PC-3 (cell line): ENCODE measurements around the gene ELAVL4. TPM values are rescaled to one million over a fixed set of nuclear protein-coding genes. Genes with fewer than 3 reads are reported as not detected.

Source experiments
- ATAC-seq: fragments of 200-7000 bp; cut with Tn5 transposase; 2 replicates; pipeline ENCODE4 v1.9.1; 2020; ENCODE audit warnings: mild to moderate bottlenecking, moderate library complexity
- BruUV-seq: library from RNA; stranded (reverse); fragments of 400-500 nt; replicated peaks from 2 replicates; lab custom pipeline; 2021; lab: Mats Ljungman, UMichigan
- CTCF ChIA-PET: fragments of 300-600 bp; sonication (Branson Sonifier 250); formaldehyde crosslinking; loops from one replicate; lab custom pipeline; 2022; ENCODE audit warnings: antibody characterized with exemption; lab: Charles Lee
- POLR2A ChIA-PET: fragments of 300-600 bp; sonication (Branson Sonifier 250); formaldehyde crosslinking; loops from one replicate; lab custom pipeline; 2022; ENCODE audit warnings: antibody characterized with exemption; ENCODE audit not compliant: unreplicated experiment; lab: Charles Lee
- DNase-seq: peaks from one replicate; pipeline ENCODE4 v3.0.0-alpha.2; 2015
- H2AFZ ChIP-seq: fragments of 300-600 bp; sonication (generic); 2 replicates; pipeline ENCODE4 v1.6.0; 2016; ENCODE audit warnings: antibody characterized with exemption, low read length
- H3F3A ChIP-seq: fragments of 300-600 bp; sonication (generic); one replicate; pipeline ENCODE4 v1.6.0; 2017; ENCODE audit warnings: antibody characterized with exemption, low read length, control low read depth, mild to moderate bottlenecking; ENCODE audit not compliant: unreplicated experiment
- H3K27ac ChIP-seq: fragments of 300-600 bp; sonication (generic); 2 replicates; pipeline ENCODE4 v1.5.1; 2016; ENCODE audit warnings: mild to moderate bottlenecking, low read length
- H3K27me3 ChIP-seq: fragments of 300-600 bp; sonication (generic); 2 replicates; pipeline ENCODE4 v1.6.1; 2016; ENCODE audit warnings: low read length, mixed read lengths
- H3K36me3 ChIP-seq: fragments of 300-600 bp; sonication (generic); 2 replicates; pipeline ENCODE4 v1.6.1; 2016; ENCODE audit warnings: low read depth, mixed run types, low read length, mixed read lengths
- H3K4me1 ChIP-seq: fragments of 300-600 bp; sonication (generic); 2 replicates; pipeline ENCODE4 v1.5.1; 2016; ENCODE audit warnings: low read length; ENCODE audit not compliant: insufficient read depth
- H3K4me2 ChIP-seq: fragments of 300-600 bp; sonication (generic); 2 replicates; pipeline ENCODE4 v1.6.0; 2016; ENCODE audit warnings: low read length
- H3K4me3 ChIP-seq: fragments of 300-600 bp; sonication (generic); 2 replicates; pipeline ENCODE4 v1.5.1; 2016; ENCODE audit warnings: mild to moderate bottlenecking, low read length, mixed read lengths
- H3K79me2 ChIP-seq: fragments of 300-600 bp; sonication (generic); 2 replicates; pipeline ENCODE4 v1.6.1; 2017; ENCODE audit warnings: low read length, mixed read lengths
- H3K9ac ChIP-seq: fragments of 300-600 bp; sonication (generic); 2 replicates; pipeline ENCODE4 v1.6.0; 2016; ENCODE audit warnings: mild to moderate bottlenecking, low read length
- H3K9me2 ChIP-seq: fragments of 300-600 bp; sonication (generic); replicated peaks from 2 replicates; pipeline ENCODE4 v1.6.1; 2016; ENCODE audit warnings: mixed run types, low read length, mixed read lengths
- H3K9me3 ChIP-seq: fragments of 300-600 bp; sonication (generic); 2 replicates; pipeline ENCODE4 v1.6.1; 2016; ENCODE audit warnings: low read length, mixed read lengths
- H4K20me1 ChIP-seq: fragments of 300-600 bp; sonication (generic); 2 replicates; pipeline ENCODE4 v1.6.1; 2016; ENCODE audit warnings: low read length, mixed read lengths
- EZH2 ChIP-seq: fragments of 300-600 bp; sonication (generic); IDR thresholded peaks from one replicate; pipeline ENCODE4 v1.6.1; 2017; ENCODE audit warnings: antibody characterized with exemption, mild to moderate bottlenecking, low read length; ENCODE audit not compliant: unreplicated experiment
- EZH2phosphoT487 ChIP-seq: fragments of 300-600 bp; sonication (generic); IDR thresholded peaks from 2 replicates; pipeline ENCODE4 v1.6.1; 2018; ENCODE audit warnings: mild to moderate bottlenecking, antibody characterized with exemption, low read length, borderline replicate concordance
- intact Hi-C: fragments of 100-400 bp; cut with micrococcal nuclease; formaldehyde crosslinking; loops from 2 replicates; pipeline ENCODE4 v1.9.0; 2023
- total RNA-seq: library from RNA; depleted of rRNA; stranded (reverse); fragments of >200 nt; gene quantifications from 2 replicates; pipeline ENCODE4 v1.2.3, GENCODE V29; 2014
- TF ChIP-seq, protein P1 (sequence below): fragments of 300-600 bp; sonication (generic); conservative IDR thresholded peaks from 2 replicates; pipeline ENCODE4 v1.5.1; 2017; ENCODE audit warnings: antibody characterized with exemption, low read depth, mild to moderate bottlenecking, low read length

The ELAVL4 gene
- total RNA-seq, 1 experiment from 2014 or later: not detected

DNA sequence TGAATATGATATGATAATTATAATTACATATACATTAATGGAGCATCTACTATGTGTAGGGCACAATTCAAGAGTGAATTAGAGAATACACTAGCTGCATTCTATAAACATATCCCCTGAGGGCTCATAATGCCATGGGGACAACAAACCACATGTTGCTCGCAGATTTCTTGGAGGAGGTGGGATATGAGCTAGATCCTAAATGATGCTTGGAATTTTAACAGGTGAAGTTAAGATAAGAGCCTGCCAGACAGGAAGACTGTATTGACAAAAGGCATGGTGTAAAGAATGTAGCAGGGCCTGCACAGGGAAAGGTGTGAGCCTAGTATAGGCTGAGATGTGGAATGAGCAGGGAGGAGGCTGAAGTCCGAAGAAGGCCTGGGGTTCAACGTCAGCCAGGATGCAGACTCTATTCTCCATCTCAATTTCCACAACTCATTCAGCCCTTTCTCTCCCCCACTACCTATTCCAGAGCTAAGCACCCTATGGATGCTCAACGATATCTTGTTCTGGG, 120.2 kb downstream of the ELAVL4 start:
- Histone ChIP-seq H3F3A (no peaks in the 10 kb centered on the region), H3K4me1 (no peaks in the 10 kb centered on the region), H3K9me3 (no peaks in the 10 kb centered on the region), H3K9me2 (no peaks in the 10 kb centered on the region), H3K27me3 (no peaks in the 10 kb centered on the region), H3K9ac (no peak overlapping the region), H3K79me2 (no peaks in the 10 kb centered on the region), H3K4me3 (no peak overlapping the region), H3K27ac (no peak overlapping the region), H3K36me3 (no peaks in the 10 kb centered on the region), H4K20me1 (no peaks in the 10 kb centered on the region), H2AFZ (no peak overlapping the region), H3K4me2 (no peak overlapping the region)
- TF ChIP-seq EZH2: no peak
- no peak for TF ChIP-seq EZH2phosphoT487
- peak; percentile 34 for DNase-seq
- CTCF ChIA-PET: no interaction called here
- intact Hi-C loops: no loop called here
- POLR2A ChIA-PET: no interaction called here
- 0 out of 2 replicates have a peak, but pooled peaks have one; percentile 31 for ATAC-seq
- no TSS peak for BruUV-seq

DNA sequence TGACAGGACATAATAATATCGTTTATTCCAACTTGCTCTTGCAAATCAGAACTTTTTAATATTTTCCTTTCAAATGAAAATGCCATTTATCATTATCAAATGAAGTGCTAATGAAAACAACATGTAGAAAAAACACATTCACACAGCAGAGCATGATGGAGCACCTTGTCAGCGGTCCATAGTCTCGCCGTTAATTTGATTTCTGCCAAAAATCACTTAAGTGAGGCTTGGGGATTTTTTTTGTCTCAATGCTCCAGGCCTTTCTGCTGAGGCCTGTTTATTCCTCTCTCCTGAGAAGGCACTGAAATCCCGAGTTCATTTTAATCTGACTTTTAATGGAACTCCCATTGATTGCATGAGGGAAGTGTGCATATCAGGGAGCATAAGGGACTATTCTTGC, 122.5 kb downstream of the ELAVL4 start:
- H3K4me2 ChIP-seq: no peak overlapping the region
- no peak for DNase-seq
- POLR2A ChIA-PET: no interaction called here
- H3K4me1 ChIP-seq: no peaks in the 10 kb centered on the region
- no peak overlapping the region for H3K4me3 ChIP-seq
- CTCF ChIA-PET: no interaction called here
- H2AFZ ChIP-seq: no peak overlapping the region
- no peak overlapping the region for H3K27ac ChIP-seq
- no peak overlapping the region for H3K9ac ChIP-seq
- H3K9me3 ChIP-seq: no peaks in the 10 kb centered on the region
- no TSS peak for BruUV-seq
- H3K36me3 ChIP-seq: no peaks in the 10 kb centered on the region
- no peaks in the 10 kb centered on the region for H3K9me2 ChIP-seq
- no peaks in the 10 kb centered on the region for H3K79me2 ChIP-seq
- no peaks in the 10 kb centered on the region for H4K20me1 ChIP-seq
- no peaks in the 10 kb centered on the region for H3K27me3 ChIP-seq
- intact Hi-C loops: no loop called here
- no peaks in the 10 kb centered on the region for H3F3A ChIP-seq
- TF ChIP-seq EZH2 (no peak), EZH2phosphoT487 (no peak)
- TF ChIP-seq, protein P1, sequence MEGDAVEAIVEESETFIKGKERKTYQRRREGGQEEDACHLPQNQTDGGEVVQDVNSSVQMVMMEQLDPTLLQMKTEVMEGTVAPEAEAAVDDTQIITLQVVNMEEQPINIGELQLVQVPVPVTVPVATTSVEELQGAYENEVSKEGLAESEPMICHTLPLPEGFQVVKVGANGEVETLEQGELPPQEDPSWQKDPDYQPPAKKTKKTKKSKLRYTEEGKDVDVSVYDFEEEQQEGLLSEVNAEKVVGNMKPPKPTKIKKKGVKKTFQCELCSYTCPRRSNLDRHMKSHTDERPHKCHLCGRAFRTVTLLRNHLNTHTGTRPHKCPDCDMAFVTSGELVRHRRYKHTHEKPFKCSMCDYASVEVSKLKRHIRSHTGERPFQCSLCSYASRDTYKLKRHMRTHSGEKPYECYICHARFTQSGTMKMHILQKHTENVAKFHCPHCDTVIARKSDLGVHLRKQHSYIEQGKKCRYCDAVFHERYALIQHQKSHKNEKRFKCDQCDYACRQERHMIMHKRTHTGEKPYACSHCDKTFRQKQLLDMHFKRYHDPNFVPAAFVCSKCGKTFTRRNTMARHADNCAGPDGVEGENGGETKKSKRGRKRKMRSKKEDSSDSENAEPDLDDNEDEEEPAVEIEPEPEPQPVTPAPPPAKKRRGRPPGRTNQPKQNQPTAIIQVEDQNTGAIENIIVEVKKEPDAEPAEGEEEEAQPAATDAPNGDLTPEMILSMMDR: no peak
- no peak for ATAC-seq

DNA sequence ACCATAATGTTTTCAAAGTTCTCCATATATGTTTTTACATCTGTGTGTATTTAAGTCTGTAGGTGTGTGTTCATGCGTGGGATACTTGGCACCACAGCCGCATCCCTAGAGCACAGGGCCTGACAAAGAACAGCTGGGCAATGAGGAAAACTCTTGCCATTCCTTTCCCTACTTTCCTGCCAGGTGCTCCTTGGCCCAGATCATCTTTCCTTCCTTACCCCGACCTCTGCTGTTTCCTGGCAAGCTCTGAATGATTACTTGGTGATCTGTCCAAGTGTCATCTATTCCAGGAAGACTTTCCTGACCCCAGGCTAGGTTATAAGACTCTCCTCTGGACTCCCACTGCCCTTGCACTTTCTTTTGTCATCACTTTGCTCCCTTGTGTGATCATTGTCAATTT, 123.6 kb downstream of the ELAVL4 start:
- no peak overlapping the region for H3K4me3 ChIP-seq
- H3K27me3 ChIP-seq: no peaks in the 10 kb centered on the region
- no peaks in the 10 kb centered on the region for H4K20me1 ChIP-seq
- TF ChIP-seq EZH2 (no peak), EZH2phosphoT487 (no peak)
- TF ChIP-seq, protein P1: no peak
- ChIA-PET CTCF (no interaction called here), POLR2A (interaction anchor here (0.5 kb wide), 1 partner anchor 472 kb away, joined by 6 read pairs; no protein-coding TSS in a partner anchor)
- ATAC-seq (no peak), DNase-seq (peak; percentile 14)
- H3K79me2 ChIP-seq: no peaks in the 10 kb centered on the region
- no TSS peak for BruUV-seq
- no peak overlapping the region for H3K27ac ChIP-seq
- H3K9me3 ChIP-seq: no peaks in the 10 kb centered on the region
- H3F3A ChIP-seq: no peaks in the 10 kb centered on the region
- no peak overlapping the region for H2AFZ ChIP-seq
- no peak overlapping the region for H3K9ac ChIP-seq
- H3K36me3 ChIP-seq: no peaks in the 10 kb centered on the region
- intact Hi-C loops: no loop called here
- no peaks in the 10 kb centered on the region for H3K9me2 ChIP-seq
- H3K4me1 ChIP-seq: no peaks in the 10 kb centered on the region
- H3K4me2 ChIP-seq: no peak overlapping the region
